ENCODE results near the gene VPS13A.

DNA sequence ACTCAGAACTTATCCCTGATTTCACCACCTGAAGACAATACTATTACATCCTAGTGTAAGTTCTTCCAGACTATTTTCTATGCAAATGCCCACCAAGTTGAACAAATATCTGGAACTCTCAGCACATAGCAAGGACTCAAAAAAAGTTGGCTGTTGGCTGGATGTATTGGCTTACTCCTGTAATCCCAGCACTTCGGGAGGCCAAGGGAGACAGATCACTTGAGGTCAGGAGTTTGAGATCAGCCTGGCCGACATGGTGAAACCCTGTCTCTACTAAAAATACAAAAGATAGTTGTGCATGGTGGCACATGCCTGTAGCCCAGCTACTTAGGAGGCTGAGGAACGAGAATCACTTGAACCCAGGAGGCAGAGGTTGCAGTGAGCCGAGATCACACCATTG is 15.0 kb upstream of the VPS13A start:
- TF ChIP-seq, protein P1, sequence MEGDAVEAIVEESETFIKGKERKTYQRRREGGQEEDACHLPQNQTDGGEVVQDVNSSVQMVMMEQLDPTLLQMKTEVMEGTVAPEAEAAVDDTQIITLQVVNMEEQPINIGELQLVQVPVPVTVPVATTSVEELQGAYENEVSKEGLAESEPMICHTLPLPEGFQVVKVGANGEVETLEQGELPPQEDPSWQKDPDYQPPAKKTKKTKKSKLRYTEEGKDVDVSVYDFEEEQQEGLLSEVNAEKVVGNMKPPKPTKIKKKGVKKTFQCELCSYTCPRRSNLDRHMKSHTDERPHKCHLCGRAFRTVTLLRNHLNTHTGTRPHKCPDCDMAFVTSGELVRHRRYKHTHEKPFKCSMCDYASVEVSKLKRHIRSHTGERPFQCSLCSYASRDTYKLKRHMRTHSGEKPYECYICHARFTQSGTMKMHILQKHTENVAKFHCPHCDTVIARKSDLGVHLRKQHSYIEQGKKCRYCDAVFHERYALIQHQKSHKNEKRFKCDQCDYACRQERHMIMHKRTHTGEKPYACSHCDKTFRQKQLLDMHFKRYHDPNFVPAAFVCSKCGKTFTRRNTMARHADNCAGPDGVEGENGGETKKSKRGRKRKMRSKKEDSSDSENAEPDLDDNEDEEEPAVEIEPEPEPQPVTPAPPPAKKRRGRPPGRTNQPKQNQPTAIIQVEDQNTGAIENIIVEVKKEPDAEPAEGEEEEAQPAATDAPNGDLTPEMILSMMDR (conservative IDR thresholded peaks at IDR 0.05 in 1 of 2, IDR thresholded peaks at IDR 0.05 in 1 of 2; ENCODE audit: extremely low read depth in 1 of 2, insufficient read depth in 1 of 2, low read depth in 1 of 2, low read length in 2 of 2), result no peak
- no peak for TF ChIP-seq EZH2 (IDR thresholded peaks at IDR 0.05; ENCODE audit: borderline replicate concordance, low read length)

Measured in mammary epithelial cell (primary cell).